ENCODE measurements around the gene DGKI.

DGKI gene

DNA sequence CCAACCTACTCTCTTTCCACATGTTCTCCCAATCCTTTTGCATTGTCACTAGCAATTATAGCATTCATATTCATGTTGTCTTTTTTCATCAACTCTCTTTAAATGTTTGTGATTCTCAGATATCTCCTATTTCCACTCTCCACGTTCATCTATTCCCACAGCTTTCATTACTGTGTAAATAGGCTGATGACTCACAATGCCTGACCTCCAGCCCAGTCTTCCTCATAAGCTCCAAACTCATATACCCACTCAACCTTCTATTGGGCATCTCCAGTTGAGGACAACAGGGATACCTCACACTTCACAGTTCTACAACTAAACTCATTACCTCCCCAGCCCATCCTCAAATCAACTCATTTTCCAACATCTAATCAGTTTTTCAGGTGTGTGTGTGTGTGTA, 194.1 kb downstream of the DGKI start:
- DNase-seq (ENCODE audit: low spot score), result no peak

DNA sequence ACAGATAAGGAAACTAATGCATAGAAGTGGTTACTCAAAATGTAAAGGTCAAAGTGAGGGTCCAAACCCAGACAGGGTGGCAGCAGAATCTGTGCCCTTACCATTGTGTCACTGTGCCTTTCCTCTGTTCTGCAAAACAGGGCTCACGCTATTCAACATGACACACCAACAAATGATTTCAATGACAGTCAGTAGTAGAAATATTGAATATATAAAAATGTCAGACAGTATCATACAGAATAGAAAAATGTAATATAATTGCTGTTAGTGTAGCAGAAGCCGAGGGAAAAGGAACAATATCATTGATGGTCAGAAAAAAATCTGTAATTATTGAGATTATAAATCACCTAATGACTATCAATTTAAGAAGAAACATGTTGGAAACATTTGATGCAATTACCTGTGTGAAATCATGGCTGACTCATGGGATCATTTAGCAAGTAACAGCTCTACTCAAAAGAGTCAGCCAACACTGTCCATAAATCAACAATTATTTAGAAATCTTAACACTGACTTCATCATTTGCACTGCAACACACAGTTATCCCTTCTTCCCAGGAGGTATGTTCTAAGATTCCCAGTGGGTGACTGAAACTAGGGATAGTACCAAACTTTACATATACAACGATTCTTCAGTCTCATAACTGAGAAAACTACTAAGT, 198.7 kb downstream of the DGKI start:
- no peak for DNase-seq (ENCODE audit: low spot score)

DNA sequence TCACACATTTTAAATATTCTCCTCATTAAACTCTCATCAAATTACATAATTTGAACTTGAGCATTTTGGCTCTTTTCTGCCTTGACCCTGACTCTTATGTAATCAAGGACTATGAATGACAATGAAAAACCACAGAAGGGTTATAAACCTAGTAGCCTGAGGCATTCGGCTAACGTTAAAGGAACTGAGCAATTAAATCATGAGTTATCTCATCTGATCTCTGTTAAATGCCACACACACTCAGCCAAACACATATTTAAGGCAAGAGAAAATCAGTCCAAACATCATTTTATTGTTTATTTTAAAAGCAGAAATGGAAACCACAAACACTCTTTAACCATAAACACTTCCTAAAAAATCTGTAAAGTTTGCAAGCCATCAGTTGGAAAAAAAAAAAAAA, 204.3 kb downstream of the DGKI start:
- DNase-seq (ENCODE audit: low spot score), result no peak

DNA sequence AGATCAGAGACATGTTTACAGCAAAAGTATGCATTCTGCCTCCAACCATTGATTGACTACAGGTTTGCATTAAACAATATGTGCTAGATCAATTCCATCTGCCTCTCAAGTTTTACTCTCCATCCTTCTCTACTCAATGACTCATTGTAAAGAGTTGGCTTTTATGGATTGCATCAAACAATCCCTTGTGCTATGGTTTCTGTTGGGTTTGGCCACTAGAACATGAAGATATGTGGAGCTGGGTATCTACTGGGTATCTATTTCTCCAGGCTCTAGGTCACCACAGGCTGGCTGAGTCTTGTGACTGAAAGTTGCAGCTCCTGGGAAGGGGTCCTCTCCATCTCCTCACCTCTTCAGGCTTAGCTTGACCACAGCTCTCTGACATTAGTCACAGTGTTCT, 204.7 kb downstream of the DGKI start:
- DNase-seq (ENCODE audit: low spot score), result no peak

DNA sequence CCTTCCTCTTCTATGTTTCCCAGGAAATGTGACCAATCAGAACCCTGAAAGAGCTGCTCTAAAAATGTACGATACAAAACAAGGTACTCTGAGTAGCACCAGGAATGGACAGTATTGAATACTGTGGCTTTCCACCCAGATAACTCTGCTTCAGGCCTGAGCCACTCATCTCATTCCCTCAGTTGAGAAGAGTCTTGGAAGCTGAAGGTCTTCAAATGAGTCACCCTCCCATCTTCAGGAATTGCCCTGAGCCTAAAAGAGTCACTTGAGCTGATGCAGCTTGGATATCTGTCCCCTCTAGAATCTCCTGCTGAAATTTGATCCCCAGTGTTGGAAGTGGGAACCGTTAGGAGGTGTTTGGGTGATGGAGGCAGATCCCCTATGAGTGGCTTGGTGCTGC, 210.4 kb downstream of the DGKI start:
- DNase-seq (ENCODE audit: low spot score), result no peak

DNA sequence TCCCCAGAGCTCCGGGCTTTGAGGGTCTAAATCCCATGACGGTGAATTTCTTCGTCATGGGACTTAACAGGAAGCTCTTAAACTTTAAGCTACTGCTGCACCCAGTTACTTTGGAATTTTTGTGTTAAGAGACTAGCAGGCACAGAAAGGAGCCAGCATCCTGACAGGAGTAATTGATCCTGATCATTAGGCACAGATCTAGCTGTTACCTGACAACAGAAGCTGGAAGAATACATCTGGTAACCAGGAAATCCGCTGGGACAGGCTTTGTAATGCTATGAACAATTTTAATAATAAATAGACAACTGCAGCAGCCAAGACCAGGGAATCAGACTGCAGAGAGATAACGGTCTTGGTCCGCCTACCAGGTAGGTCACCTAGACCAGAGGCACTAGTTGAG, 210.9 kb downstream of the DGKI start:
- DNase-seq (ENCODE audit: low spot score), result no peak

DNA sequence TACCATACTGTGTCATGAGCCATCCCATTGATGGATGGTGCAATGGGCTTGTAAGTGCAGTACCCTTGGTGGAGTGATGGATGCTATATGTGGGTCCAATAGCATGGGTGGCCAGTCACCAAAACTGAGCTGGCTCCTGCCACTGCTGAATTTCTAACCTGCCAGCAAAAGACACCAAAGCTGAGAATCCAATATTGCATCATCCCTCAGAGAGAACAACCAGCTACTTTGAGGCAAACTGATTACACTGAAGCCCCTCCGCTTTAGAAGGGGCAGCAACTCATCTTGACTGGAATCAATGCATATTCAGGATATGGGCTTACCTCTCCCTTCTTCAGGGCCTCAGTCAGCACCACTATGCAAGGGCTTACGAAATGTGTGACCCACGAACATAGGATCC, 211.6 kb downstream of the DGKI start:
- DNase-seq (ENCODE audit: low spot score), result no peak

DNA sequence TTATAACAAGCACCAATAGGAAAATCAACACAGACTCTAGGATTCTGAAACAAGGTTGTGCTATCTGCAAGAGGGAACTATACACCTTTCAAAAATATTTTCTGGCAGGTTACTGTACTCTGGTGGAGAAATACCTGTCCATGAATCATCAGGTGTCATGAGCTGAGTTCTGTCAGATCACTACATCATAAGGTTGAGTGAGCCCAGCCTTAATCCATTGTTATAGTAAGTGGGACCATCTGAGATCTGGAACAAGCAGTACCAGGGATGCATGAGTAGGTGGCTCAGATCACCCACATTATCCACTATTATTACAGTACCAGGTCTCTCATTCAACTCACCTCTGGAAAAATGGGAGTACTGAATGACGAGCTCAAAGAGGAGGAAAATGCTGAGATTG, 212.4 kb downstream of the DGKI start:
- no peak for DNase-seq (ENCODE audit: low spot score)

DNA sequence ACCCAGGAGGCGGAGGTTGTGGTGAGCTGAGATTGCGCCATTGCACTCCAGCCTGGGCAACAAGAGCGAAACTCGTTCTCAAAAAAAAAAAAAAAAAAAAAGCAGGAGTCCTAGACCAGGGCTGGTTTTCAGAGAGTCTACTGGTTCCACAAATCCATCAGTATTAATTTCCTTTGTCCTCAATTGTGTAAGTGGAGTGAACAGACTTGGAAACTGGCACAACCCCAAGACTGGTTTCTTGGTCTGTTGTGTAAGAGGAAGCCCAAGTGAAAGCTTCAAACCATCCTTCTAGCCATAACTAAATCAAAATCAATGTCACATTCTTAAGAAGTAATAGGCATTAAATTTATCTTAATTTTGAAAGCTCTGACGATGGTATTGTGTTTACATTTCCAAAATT, 213.6 kb downstream of the DGKI start:
- no peak for DNase-seq (ENCODE audit: low spot score)

DNA sequence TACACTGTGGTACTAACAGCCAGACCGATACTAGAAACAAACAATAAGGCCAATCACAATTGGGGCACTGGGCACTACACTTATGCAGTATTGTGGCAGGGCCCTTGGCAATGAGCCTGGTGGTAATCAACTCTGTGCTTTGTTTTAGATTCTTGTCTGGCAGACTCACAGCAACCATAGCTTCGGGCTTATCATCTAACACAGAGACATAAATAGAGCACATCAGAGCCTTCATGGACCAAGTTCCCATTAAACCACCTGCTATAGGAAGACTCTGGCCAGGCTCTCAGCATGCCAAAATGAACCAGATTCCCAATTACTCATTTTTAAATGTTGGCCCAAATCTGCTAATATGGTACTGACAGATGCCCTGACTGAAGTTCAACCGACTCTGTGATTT, 218.6 kb downstream of the DGKI start:
- DNase-seq (ENCODE audit: low spot score), result no peak

DNA sequence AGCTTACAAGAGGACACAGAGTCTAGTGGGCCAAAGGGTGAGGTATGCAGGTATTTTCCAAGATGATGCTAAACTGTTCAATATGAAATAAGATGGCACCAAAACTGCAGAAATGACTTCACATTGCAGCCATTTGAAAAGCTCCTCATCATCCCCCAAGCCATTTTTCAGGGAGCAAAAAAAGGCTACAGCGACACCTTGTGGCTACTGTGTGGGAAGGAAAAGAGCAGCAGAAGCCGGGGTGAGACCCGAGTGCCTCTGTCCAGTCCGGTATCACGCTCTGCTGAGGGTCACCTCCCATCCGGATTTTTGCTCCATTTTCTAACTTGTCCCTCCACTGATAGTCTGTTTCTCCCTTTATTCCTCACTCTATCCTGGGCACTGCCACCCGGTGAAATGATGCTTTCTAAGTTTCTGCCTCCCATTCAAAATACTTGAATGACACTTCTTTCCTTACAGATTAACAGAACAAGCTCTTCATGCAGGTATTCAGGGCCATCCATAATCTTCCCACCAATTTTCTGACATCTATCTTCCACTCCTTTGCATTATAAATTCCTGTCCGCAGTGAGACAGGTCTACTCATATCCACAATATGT, 220.2 kb downstream of the DGKI start:
- peak; percentile 75 for DNase-seq (ENCODE audit: low spot score)

DNA sequence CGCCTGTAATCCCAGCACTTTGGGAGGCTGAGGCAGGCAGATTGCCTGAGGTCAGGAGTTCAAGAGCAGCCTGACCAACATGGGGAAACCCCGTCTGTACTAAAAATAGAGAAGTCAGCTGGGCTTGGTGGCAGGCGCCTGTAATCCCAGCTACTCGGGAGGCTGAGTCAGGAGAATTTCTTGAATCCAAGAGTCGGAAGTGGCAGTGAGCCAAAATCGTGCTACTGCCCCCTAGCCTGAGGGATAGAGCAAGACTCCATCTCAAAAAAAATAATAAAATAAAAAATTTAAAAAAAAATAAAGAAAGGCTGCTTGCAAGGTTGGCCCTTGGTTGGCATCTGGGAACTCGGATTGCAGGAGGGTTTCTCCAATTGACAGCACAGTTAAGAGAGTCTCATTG, 221.6 kb downstream of the DGKI start:
- no peak for DNase-seq (ENCODE audit: low spot score)

DNA sequence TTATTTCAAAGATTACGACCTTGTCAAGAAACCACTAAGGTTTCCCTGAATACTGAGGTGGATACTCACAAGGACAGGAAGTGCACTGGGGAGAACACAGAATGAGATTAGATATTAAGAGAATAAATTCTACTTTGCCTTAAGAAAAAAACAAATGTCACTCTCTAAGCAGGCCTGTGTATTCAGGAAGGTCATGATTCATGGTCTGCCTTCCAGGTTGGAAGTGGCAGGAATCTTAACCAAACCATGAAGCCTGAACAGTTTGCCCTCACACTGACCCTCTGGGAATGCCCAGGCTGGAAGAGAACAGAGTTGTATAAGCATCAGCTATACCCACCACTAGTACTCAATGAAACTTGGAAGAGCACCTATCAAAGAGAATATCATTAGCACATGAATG, 227.6 kb downstream of the DGKI start:
- no peak for DNase-seq (ENCODE audit: low spot score)

DNA sequence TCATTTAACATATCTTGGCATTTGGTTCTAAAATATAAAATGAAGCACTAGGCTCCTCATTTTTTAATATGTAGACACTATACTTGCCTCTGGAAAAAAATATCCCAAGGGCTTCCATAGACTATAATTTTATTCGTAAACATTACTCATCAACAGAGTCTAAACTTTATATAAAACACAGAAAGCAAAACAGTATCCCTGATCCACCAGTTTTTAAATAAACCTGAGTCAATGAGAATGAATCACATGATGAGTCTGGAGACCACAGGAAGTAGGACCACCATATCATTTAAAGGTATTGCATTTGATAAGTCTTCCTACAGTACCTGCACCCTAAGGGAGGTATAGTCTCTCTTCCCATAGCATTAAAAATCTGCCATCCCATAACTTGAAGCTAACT, 228.0 kb downstream of the DGKI start:
- no peak for DNase-seq (ENCODE audit: low spot score)

DNA sequence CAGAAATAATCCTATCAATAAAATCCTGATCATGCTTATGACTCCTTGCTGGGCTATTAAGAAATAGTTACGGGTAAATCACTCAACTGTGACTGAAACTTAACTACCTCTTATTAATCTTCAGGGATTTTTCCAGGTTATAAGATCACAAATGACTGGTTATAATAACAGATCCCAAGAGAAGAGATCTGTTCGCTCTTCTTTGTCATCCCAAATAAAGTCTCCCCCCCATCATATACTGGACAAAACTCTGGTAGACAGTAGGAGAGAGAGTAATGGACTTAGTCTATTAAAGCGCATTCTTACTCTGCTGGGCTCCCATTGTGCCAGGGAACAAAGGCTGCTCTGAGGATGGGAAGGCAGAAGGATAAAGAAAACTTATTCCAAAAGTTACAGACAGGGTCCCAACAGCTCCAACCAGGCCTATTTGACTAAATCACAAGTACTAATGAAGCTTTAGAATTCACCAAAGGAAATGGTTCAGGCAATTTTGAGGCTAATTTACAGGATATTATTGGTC, 233.7 kb downstream of the DGKI start:
- no peak for DNase-seq (ENCODE audit: low spot score)

DNA sequence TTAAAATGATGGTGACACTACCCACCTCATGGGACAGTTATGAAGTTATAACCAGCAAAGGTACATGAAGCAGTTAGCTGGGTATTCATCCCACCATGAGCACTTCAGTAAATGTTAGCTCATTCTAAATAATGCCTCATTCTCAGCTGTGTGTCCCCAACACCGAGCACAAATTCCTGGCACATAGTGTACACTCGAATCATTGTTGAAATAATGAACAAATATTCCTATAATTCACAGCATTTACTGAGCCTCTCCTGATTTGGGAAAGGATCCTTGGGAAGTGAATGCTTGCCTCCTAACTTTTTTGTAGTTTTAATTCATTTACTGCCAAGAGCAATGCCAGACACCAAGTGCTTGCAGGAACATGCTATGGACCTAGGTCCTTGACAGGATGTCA, 235.2 kb downstream of the DGKI start:
- DNase-seq (ENCODE audit: low spot score), result no peak

DNA sequence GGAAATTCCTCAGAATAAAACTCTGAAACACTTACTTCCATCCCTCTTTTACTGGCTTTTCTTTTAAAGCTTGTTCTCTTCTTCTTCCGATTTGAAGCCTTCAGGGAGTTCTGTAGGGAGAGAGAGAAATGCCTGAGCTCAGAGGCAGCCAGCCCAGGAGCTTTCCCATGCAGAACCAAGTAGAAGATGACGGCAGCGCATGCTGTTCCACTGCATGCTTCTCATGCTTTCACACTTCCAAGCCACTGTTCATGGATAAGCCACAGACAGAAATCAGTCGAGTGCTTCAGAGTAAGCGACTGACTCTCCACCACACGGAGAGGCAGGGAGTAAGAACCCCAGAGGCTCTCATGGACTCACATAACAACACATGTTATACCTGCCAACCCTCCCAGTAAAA, 237.3 kb downstream of the DGKI start:
- no peak for DNase-seq (ENCODE audit: low spot score)

DNA sequence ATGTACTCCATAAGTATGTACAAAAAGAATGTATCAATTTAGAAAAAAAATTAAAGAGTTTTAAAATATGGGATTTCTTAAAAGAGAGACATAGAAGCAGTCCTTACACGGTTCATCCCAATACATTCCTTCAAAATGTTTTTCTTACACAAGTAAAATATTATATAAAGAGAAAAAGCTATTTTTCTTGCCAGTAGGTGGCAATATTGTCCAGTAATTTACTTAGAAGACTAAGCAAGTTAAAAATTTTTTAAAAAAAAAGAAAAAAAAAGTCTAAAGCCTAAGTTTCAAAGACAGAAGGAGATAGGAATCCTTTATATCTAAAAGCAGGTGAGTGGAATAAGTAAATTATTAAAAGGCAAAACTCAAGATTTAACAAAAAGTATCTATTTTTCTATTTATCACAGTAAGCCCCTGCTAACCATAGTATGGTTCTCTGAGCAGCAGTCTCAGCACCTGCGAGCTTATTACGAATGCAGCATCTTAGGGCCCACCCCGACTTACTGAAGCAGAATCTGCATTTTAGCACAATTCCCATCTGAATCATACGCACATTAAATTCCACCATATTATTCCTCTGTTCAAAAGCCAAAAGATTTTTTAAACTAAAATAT, 240.6 kb downstream of the DGKI start:
- DNase-seq (ENCODE audit: low spot score), result no peak

DNA sequence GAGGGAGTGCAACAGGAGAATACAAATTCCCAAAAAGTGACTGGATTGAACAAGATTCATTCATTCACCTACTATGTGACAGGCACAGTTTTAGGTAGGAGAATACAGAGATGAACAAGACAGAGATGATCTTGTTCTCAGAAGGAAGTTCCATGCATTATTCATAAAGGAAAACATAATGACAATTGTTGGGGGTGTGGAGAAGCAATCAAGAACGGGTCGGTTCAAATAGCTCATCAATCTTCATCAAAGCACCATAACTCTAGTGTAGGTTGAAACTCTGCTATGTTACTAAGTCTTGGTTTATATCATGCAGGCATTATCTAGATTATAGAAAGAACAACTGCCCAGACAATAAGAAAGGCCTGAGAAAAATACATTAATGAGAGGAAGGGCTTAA, 243.7 kb downstream of the DGKI start:
- DNase-seq (ENCODE audit: low spot score), result no peak

DNA sequence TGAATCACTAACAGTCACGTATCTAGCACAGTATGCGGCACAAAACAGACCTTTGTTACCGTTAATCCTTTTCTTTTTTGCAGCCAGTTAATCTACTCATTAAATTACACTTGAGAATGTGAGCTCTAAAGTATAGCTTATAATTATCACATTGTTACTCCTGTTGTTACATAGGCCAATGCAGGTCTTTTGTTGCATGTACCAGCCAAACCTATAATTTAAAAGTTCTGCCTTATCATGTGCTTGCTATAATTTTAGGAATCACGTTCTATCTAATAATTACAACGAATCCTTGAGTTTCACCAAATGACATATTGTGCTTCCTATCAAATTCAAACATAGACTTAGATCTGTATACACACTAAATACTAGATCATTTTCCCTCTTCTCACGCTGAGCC, 245.1 kb downstream of the DGKI start:
- DNase-seq (ENCODE audit: low spot score), result no peak

DNA sequence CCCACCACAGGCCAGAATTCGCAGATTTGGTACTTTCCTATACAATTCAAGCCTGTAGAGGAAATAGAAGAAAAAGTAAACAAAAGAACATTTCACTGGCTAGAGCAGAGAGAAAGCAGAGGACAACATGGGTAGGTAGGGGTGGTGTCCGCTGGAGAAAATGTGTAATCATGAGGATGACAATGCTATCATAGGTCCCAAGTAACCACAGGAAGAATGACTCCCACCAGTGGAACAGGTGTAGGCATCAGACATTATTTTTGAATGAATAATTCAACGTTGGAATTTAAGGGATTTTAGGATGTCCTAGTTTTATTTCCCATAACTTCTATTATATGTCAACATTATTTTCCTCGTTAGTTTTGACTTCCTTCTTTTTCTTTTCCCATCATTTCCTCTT, 248.9 kb downstream of the DGKI start:
- no peak for DNase-seq (ENCODE audit: low spot score)

DNA sequence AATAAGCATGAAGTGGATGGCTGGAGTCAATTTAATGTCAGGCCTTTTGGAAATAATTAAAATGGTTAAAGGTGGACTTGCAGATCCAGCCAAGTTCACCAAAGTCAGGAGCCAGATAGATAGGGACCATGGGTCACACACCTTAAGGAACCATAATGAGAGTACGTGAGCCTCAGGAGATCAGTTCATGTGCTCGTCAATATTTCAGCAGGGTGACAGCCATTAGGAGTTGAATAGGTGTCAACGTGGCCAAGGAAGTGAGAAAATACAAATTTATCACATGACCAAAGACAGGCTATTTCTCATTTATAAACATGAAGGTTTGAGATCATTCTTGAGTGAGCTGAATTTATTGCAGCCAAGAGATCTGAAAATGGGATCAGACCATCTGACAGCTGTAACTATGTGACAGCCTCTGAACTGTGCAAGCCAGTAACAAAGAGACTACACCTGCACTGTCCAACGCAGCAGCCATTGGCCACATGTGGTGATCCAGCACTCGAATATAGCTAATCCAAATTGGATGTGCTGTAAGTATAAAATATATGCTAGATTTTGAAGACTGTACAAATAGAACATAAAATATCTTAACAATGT, 253.6 kb downstream of the DGKI start:
- DNase-seq (ENCODE audit: low spot score), result no peak

DNA sequence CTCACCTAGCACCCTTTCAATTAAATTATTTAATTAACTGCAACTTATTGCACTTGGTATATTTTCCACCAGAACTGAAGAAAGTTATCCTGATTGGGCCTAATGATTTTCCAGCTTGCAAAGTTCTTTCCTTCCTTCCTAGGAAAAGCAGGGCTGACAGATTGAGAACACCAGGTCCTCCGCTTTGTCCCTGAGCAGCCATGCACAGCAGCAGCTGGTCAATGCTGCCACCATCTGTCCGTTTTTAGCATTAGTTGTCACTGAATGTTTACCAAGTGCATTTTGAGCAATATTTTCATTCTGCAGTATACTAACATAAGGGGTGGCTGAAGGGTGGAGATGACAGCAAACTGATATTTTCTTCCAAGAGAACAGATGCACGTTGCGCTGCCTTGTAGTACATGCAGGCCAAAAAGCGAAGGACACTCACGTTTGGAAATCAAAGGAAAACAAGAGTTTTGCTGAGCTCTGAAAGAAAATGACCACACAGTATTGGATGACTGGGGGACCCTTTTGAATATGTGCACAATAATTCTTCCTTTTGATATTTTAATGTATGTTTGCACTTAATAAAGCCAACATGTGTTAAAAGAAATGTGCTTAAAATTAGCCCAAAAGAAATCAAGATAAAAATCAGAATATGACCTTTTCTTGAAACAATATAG, 254.4 kb downstream of the DGKI start:
- peak; percentile 72 for DNase-seq (ENCODE audit: low spot score)

Data from ecto neural progenitor cell (in vitro differentiated cells).